H1 (cell line): ENCODE results near the gene LHFPL3. TPM values are rescaled to one million over a fixed set of nuclear protein-coding genes. Genes with fewer than 3 reads are reported as not detected.

Source experiments
- CTCF ChIA-PET: fragments of 300-600 bp; sonication (Branson Sonifier 250); formaldehyde crosslinking; loops from one replicate; lab custom pipeline; 2021; ENCODE audit not compliant: partially characterized antibody; lab: Charles Lee
- POLR2A ChIA-PET: fragments of 300-600 bp; sonication (Branson Sonifier 250); formaldehyde crosslinking; loops from one replicate; lab custom pipeline; 2021; ENCODE audit warnings: inconsistent platforms; ENCODE audit not compliant: partially characterized antibody; lab: Charles Lee
- DNase-seq, 2 experiments: peaks; one replicate each; pipeline versions ENCODE4 v3.0.0 to v3.0.0-alpha.2; 2010 to 2022; ENCODE audit warnings: low spot score in 2 of 2, low read depth in 1 of 2, mixed read lengths in 1 of 2
- FAIRE-seq: peaks from 2 replicates; lab custom pipeline; 2011; peaks lifted over from hg19 to GRCh38; lab: Jason Lieb, UNC
- H2AFZ ChIP-seq: 2 replicates; pipeline ENCODE4 v1.8.1; 2012; ENCODE audit warnings: low read length, inconsistent platforms
- H2AK5ac ChIP-seq: 2 replicates; pipeline ENCODE4 v1.6.1; 2013; ENCODE audit warnings: low read depth, low read length
- H2BK120ac ChIP-seq: replicated peaks from 2 replicates; pipeline ENCODE3; 2013; ENCODE audit warnings: low read depth, low read length, inconsistent platforms
- H2BK12ac ChIP-seq: 2 replicates; pipeline ENCODE4 v1.6.1; 2013; ENCODE audit warnings: low read depth, low read length
- H2BK15ac ChIP-seq: 2 replicates; pipeline ENCODE4 v1.6.1; 2013; ENCODE audit warnings: low read length
- H2BK20ac ChIP-seq: 2 replicates; pipeline ENCODE4 v1.6.1; 2013; ENCODE audit warnings: low read length
- H2BK5ac ChIP-seq: 2 replicates; pipeline ENCODE4 v1.6.1; 2013; ENCODE audit warnings: low read depth, low read length
- H3K14ac ChIP-seq: 2 replicates; pipeline ENCODE4 v1.6.1; 2013; ENCODE audit warnings: inconsistent platforms; ENCODE audit not compliant: insufficient read length
- H3K18ac ChIP-seq: 2 replicates; pipeline ENCODE4 v1.6.1; 2013; ENCODE audit warnings: low read length; ENCODE audit errors: extremely low read depth
- H3K23ac ChIP-seq: 2 replicates; pipeline ENCODE4 v1.6.1; 2013; ENCODE audit warnings: inconsistent platforms; ENCODE audit not compliant: insufficient read length
- H3K23me2 ChIP-seq: 2 replicates; pipeline ENCODE4 v1.6.1; 2013; ENCODE audit warnings: low read depth, low read length
- H3K27ac ChIP-seq: 2 replicates; pipeline ENCODE4 v1.6.1; 2011; ENCODE audit warnings: low read depth, low read length, inconsistent platforms
- H3K27me3 ChIP-seq, 4 experiments: replicated peaks in 1 of 4; 1 replicate in 1 of 4; 2 replicates in 3 of 4; pipeline versions ENCODE4 v1.6.1 to v1.8.1; 2011 to 2013; ENCODE audit warnings: low read length in 3 of 4, mild to moderate bottlenecking in 3 of 4, inconsistent platforms in 2 of 4, mixed read lengths in 2 of 4, moderate library complexity in 1 of 4; ENCODE audit not compliant: control insufficient read depth in 3 of 4, insufficient read depth in 3 of 4; ENCODE audit errors: extremely low read depth in 1 of 4
- H3K36me3 ChIP-seq, 4 experiments: 2 replicates each; pipeline versions ENCODE4 v1.6.1 to v1.8.1; 2011 to 2013; ENCODE audit warnings: mild to moderate bottlenecking in 4 of 4, low read length in 3 of 4, moderate library complexity in 2 of 4, control low read depth in 1 of 4, inconsistent platforms in 1 of 4; ENCODE audit not compliant: insufficient read depth in 4 of 4, control insufficient read depth in 2 of 4
- H3K4ac ChIP-seq: replicated peaks from 2 replicates; pipeline ENCODE3; 2013; ENCODE audit warnings: low read length, low read depth, mixed read lengths, inconsistent platforms; ENCODE audit not compliant: insufficient read length
- H3K4me1 ChIP-seq, 4 experiments: replicated peaks in 1 of 4; 1 replicate in 1 of 4; 2 replicates in 3 of 4; pipeline versions ENCODE4 v1.6.1 to v1.8.1; 2011 to 2013; ENCODE audit warnings: low read length in 3 of 4, inconsistent platforms in 2 of 4, mixed read lengths in 1 of 4; ENCODE audit not compliant: insufficient read depth in 4 of 4, control insufficient read depth in 3 of 4
- H3K4me2 ChIP-seq, 2 experiments: 2 replicates each; pipeline versions ENCODE4 v1.6.1 to v1.8.1; 2011 to 2013; ENCODE audit warnings: low read depth in 2 of 2, low read length in 2 of 2, control low read depth in 1 of 2, inconsistent platforms in 1 of 2, mild to moderate bottlenecking in 1 of 2; ENCODE audit not compliant: insufficient read depth in 1 of 2
- H3K4me3 ChIP-seq, 4 experiments: fragments of 200-600, 300-600 bp in 1 of 4; sonication (generic), shearing (Covaris generic), sonication (Bioruptor Twin) in 1 of 4; 2 replicates each; pipeline versions ENCODE4 v1.5.1 to v1.8.1; 2011 to 2016; ENCODE audit warnings: low read length in 4 of 4, low read depth in 3 of 4, control low read depth in 2 of 4, inconsistent platforms in 2 of 4, mild to moderate bottlenecking in 2 of 4, mixed read lengths in 1 of 4, moderate library complexity in 1 of 4; ENCODE audit not compliant: insufficient read depth in 2 of 4; ENCODE audit errors: extremely low read depth in 1 of 4
- H3K56ac ChIP-seq: replicated peaks from 2 replicates; pipeline ENCODE3; 2013; ENCODE audit warnings: low read depth, mild to moderate bottlenecking, mixed read lengths, low read length, inconsistent platforms; ENCODE audit not compliant: insufficient read length
- H3K79me1 ChIP-seq: 2 replicates; pipeline ENCODE4 v1.6.1; 2013; ENCODE audit warnings: low read depth, low read length, control low read depth
- H3K79me2 ChIP-seq, 2 experiments: 2 replicates each; pipeline versions ENCODE4 v1.6.1 to v1.8.1; 2012 to 2013; ENCODE audit warnings: low read length in 2 of 2, mild to moderate bottlenecking in 2 of 2, inconsistent platforms in 1 of 2; ENCODE audit not compliant: insufficient read depth in 2 of 2, control insufficient read depth in 1 of 2
- H3K9ac ChIP-seq, 4 experiments: replicated peaks in 1 of 4; 1 replicate in 1 of 4; 2 replicates in 3 of 4; pipeline versions ENCODE4 v1.6.1 to v1.8.1; 2011 to 2013; ENCODE audit warnings: low read depth in 3 of 4, low read length in 3 of 4, control low read depth in 2 of 4, mild to moderate bottlenecking in 2 of 4, moderate library complexity in 2 of 4, inconsistent platforms in 1 of 4; ENCODE audit errors: extremely low read depth in 1 of 4
- H3K9me3 ChIP-seq, 2 experiments: 2 replicates each; pipeline versions ENCODE4 v1.6.1 to v1.8.1; 2012 to 2013; ENCODE audit warnings: mild to moderate bottlenecking in 2 of 2, moderate library complexity in 2 of 2, control low read depth in 1 of 2, inconsistent platforms in 1 of 2, low read depth in 1 of 2, low read length in 1 of 2, mixed read lengths in 1 of 2; ENCODE audit not compliant: insufficient read depth in 2 of 2
- H4K20me1 ChIP-seq, 2 experiments: replicated peaks in 1 of 2; 2 replicates each; pipeline versions ENCODE3 to v1.8.1; 2011 to 2013; ENCODE audit warnings: inconsistent platforms in 2 of 2, low read length in 2 of 2, mild to moderate bottlenecking in 1 of 2; ENCODE audit not compliant: insufficient read depth in 2 of 2, control insufficient read depth in 1 of 2
- H4K5ac ChIP-seq: 2 replicates; pipeline ENCODE4 v1.6.1; 2013; ENCODE audit warnings: low read length, low read depth, mixed read lengths, inconsistent platforms; ENCODE audit not compliant: insufficient read length
- H4K8ac ChIP-seq: 2 replicates; pipeline ENCODE4 v1.8.0; 2013; ENCODE audit warnings: mild to moderate bottlenecking, moderate library complexity, low read length, inconsistent platforms; ENCODE audit not compliant: insufficient read depth; ENCODE audit errors: extremely low read depth
- H4K91ac ChIP-seq: replicated peaks from 2 replicates; pipeline ENCODE3; 2013; ENCODE audit warnings: low read length, mixed read lengths, inconsistent platforms; ENCODE audit not compliant: insufficient read length
- ASH2L ChIP-seq: fragments of 200-600, 300-600 bp; sonication (generic); IDR thresholded peaks from one replicate; pipeline ENCODE4 v1.7.1; 2017; ENCODE audit warnings: low read length
- PHF8 ChIP-seq: fragments of 200-600 bp; sonication (generic); conservative IDR thresholded peaks from 2 replicates; pipeline ENCODE4 v1.7.1; 2012; ENCODE audit warnings: low read depth, mild to moderate bottlenecking, inconsistent platforms, low read length, moderate library complexity
- RAD21 ChIP-seq, 2 experiments: IDR thresholded peaks in 1 of 2; conservative IDR thresholded peaks in 1 of 2; 2 replicates each; pipeline ENCODE4 v1.6.1; 2011; ENCODE audit warnings: low read depth in 2 of 2, low read length in 2 of 2, improper control_type of control experiment in 1 of 2, inconsistent platforms in 1 of 2, mild to moderate bottlenecking in 1 of 2, moderate library complexity in 1 of 2
- RFX5 ChIP-seq: IDR thresholded peaks from 2 replicates; pipeline ENCODE4 v1.6.1; 2011; ENCODE audit warnings: low read depth, low read length, improper control_type of control experiment, borderline replicate concordance
- RNF2 ChIP-seq: fragments of 200-900, 300-1000 bp; sonication (generic); IDR thresholded peaks from 2 replicates; pipeline ENCODE4 v1.7.1; 2016; ENCODE audit warnings: borderline replicate concordance, low read depth, mild to moderate bottlenecking, antibody characterized with exemption, low read length; ENCODE audit not compliant: poor library complexity, severe bottlenecking; ENCODE audit errors: missing control alignments
- SP1 ChIP-seq: IDR thresholded peaks from 2 replicates; pipeline ENCODE4 v1.6.1; 2011; ENCODE audit warnings: low read depth, low read length
- SP2 ChIP-seq: IDR thresholded peaks from 2 replicates; pipeline ENCODE4 v1.6.1; 2012; ENCODE audit warnings: mild to moderate bottlenecking, low read length, inconsistent platforms
- USF2 ChIP-seq: IDR thresholded peaks from 2 replicates; pipeline ENCODE4 v1.6.1; 2011; ENCODE audit warnings: low read length, improper control_type of control experiment
- YY1 ChIP-seq: IDR thresholded peaks from 2 replicates; pipeline ENCODE4 v1.6.1; 2011; ENCODE audit warnings: low read depth, mild to moderate bottlenecking, low read length
- WGBS, 2 experiments: shearing (Covaris generic) in 1 of 2; methylation state at CpG; one replicate each; pipeline versions ENCODE4 v1.1.6 to v1.1.7; 2013 to 2015; ENCODE audit warnings: low lambda C conversion rate in 2 of 2, mixed read lengths in 2 of 2, inconsistent platforms in 1 of 2, low coverage in 1 of 2, missing lambda C conversion rate in 1 of 2; ENCODE audit not compliant: insufficient replicate concordance in 2 of 2, insufficient coverage in 1 of 2, insufficient read length in 1 of 2; ENCODE audit errors: extremely low coverage in 1 of 2, missing lambda C conversion rate in 1 of 2; 5-methylcytosine and 5-hydroxymethylcytosine counted together
- polyA plus RNA-seq, 7 experiments: library from polyadenylated mRNA; depleted of rRNA in 3 of 7; stranded (reverse) in 5 of 7; unstranded in 2 of 7; fragments of >200 nt in 5 of 7; fragments of 200-250 nt in 2 of 7; gene quantifications; 1 replicate in 5 of 7; 2 replicates in 1 of 7; 4 replicates in 1 of 7; pipeline versions ENCODE4 v1.2.1 to v1.2.3, GENCODE V29; 2011 to 2013; ENCODE audit warnings: missing spikeins in 2 of 7, mixed read lengths in 2 of 7
- total RNA-seq: library from RNA; stranded (reverse); fragmentation: NEBNext Ultra II Directional; extraction: Animal tissue kit (Norgen Biotek cat#: 25700); gene quantifications from 2 replicates; pipeline ENCODE4 v1.2.1, GENCODE V29; 2021
- TF ChIP-seq, protein P1 (sequence below): IDR thresholded peaks from 2 replicates; pipeline ENCODE4 v1.6.1; 2012; ENCODE audit warnings: low read length, inconsistent platforms

Gene LHFPL3
- total and polyA plus RNA-seq, 2 of the 8 experiments (the other 6 are each of a cell fraction or from before 2014, with no cell fraction given), result 0.24 to 0.50 TPM

DNA sequence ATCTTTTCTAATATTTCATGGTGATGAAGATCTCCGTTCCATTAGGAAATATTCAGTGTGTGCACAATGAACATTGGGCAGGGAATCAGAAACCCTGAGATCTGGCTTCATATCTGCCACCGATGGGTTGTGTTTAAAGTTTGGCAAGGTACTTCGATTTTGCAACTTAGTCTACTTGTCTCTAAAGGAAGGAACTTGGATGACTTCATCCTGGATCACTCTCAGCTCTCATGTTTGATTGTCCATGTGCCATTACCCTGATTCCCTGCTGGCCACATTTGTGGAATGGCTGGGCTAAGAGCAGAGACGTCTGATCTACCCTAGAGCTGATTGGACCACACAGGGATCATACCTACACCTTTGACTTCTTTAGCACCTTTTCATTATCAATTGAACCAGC is 508.6 kb downstream of the LHFPL3 start:
- no peak overlapping the region for H3K4me2 ChIP-seq
- no peaks in the 10 kb centered on the region for H4K20me1 ChIP-seq
- H2AK5ac ChIP-seq, result no peak overlapping the region
- no peak overlapping the region for H3K27ac ChIP-seq
- no peak overlapping the region for H4K91ac ChIP-seq
- no peak overlapping the region for H2BK5ac ChIP-seq
- POLR2A ChIA-PET, result no interaction called here
- no peaks in the 10 kb centered on the region for H3K23me2 ChIP-seq
- H4K5ac ChIP-seq, result no peak overlapping the region
- CTCF ChIA-PET, result interaction anchor here (0.9 to 4.1 kb wide), 4 partner anchors 11 to 607 kb away, joined by 3 to 34 read pairs (median 4); no protein-coding TSS in a partner anchor
- H3K4ac ChIP-seq, result no peak overlapping the region
- no peak overlapping the region for H3K18ac ChIP-seq
- H3K23ac ChIP-seq, result no peak overlapping the region
- no peak for DNase-seq
- H3K27me3 ChIP-seq, result no peaks in the 10 kb centered on the region
- no peak overlapping the region for H4K8ac ChIP-seq
- H3K56ac ChIP-seq, result no peak overlapping the region
- no peaks in the 10 kb centered on the region for H3K4me1 ChIP-seq
- H3K9ac ChIP-seq, result no peak overlapping the region
- H2AFZ ChIP-seq, result no peak overlapping the region
- no peak for TF ChIP-seq USF2
- no peak for TF ChIP-seq ASH2L
- TF ChIP-seq YY1, result no peak
- TF ChIP-seq RAD21 (IDR thresholded peaks at IDR 0.05 in 1 of 2, conservative IDR thresholded peaks at IDR 0.05 in 1 of 2; ENCODE audit: low read depth in 2 of 2, low read length in 2 of 2), result no peak
- TF ChIP-seq SP2, result no peak
- TF ChIP-seq RFX5, result no peak
- no peak for TF ChIP-seq PHF8
- TF ChIP-seq RNF2, result no peak
- TF ChIP-seq SP1, result no peak
- TF ChIP-seq, protein P1, sequence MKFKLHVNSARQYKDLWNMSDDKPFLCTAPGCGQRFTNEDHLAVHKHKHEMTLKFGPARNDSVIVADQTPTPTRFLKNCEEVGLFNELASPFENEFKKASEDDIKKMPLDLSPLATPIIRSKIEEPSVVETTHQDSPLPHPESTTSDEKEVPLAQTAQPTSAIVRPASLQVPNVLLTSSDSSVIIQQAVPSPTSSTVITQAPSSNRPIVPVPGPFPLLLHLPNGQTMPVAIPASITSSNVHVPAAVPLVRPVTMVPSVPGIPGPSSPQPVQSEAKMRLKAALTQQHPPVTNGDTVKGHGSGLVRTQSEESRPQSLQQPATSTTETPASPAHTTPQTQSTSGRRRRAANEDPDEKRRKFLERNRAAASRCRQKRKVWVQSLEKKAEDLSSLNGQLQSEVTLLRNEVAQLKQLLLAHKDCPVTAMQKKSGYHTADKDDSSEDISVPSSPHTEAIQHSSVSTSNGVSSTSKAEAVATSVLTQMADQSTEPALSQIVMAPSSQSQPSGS, result no peak
- WGBS, 2 experiments, result 81% methylated on average over 4 of the region's 4 CpGs; no CpG with 5 or more reads in 1 of the 2 experiments
- no peaks in the 10 kb centered on the region for H3K79me1 ChIP-seq
- no peak overlapping the region for H2BK20ac ChIP-seq
- H3K9me3 ChIP-seq, result no peaks in the 10 kb centered on the region
- H2BK15ac ChIP-seq, result no peak overlapping the region
- H3K14ac ChIP-seq, result no peak overlapping the region
- no peak for FAIRE-seq
- no peaks in the 10 kb centered on the region for H3K36me3 ChIP-seq
- no peak overlapping the region for H3K4me3 ChIP-seq
- H2BK12ac ChIP-seq, result no peak overlapping the region
- H2BK120ac ChIP-seq, result no peak overlapping the region
- H3K79me2 ChIP-seq, result no peaks in the 10 kb centered on the region
